Measurements from ENCODE around the gene ZCCHC8.

The ZCCHC8 gene

GRCh38 chr12:122500685-122501488 is at the start of gene ZCCHC8:
TSS of gene ZCCHC8 (minus strand) at chr12:122500932. CDS start at chr12:122500840, 92 bp downstream.
- TF ChIP-seq POLR2A (IDR thresholded peaks at IDR 0.05; ENCODE audit: low read length), result peak; percentile 97
- no peak for TF ChIP-seq GATA1 (IDR thresholded peaks at IDR 0.05; ENCODE audit: low read depth, low read length)
- peak; percentile 97 to 98 for DNase-seq

- no peak for DNase-seq
- TF ChIP-seq GATA1 (IDR thresholded peaks at IDR 0.05; ENCODE audit: low read depth, low read length), result no peak
Observed at GRCh38 chr12:122547330-122547729, 46.6 kb upstream of the ZCCHC8 start.

- no peak for DNase-seq
- no peak for TF ChIP-seq POLR2A (IDR thresholded peaks at IDR 0.05; ENCODE audit: low read length)
- no peak for TF ChIP-seq GATA1 (IDR thresholded peaks at IDR 0.05; ENCODE audit: low read depth, low read length)
Observed at GRCh38 chr12:122545855-122546254, 45.1 kb upstream of the ZCCHC8 start.

- DNase-seq, result no peak
- no peak for TF ChIP-seq POLR2A (IDR thresholded peaks at IDR 0.05; ENCODE audit: low read length)
Observed at GRCh38 chr12:122544537-122544936, 43.8 kb upstream of the ZCCHC8 start.

GRCh38 chr12:122538496-122538895 is 37.8 kb upstream of the ZCCHC8 start:
- TF ChIP-seq POLR2A (IDR thresholded peaks at IDR 0.05; ENCODE audit: low read length) (no peak), GATA1 (IDR thresholded peaks at IDR 0.05; ENCODE audit: low read depth, low read length) (no peak)
- DNase-seq, result no peak

- TF ChIP-seq POLR2A (IDR thresholded peaks at IDR 0.05; ENCODE audit: low read length) (no peak), GATA1 (IDR thresholded peaks at IDR 0.05; ENCODE audit: low read depth, low read length) (no peak)
- no peak for DNase-seq
Observed at GRCh38 chr12:122537021-122537420, 36.3 kb upstream of the ZCCHC8 start.

- DNase-seq, result no peak
Observed at GRCh38 chr12:122533856-122534255, 33.1 kb upstream of the ZCCHC8 start.

GRCh38 chr12:122528992-122529391 is 28.3 kb upstream of the ZCCHC8 start:
- DNase-seq, result no peak
- TF ChIP-seq POLR2A (IDR thresholded peaks at IDR 0.05; ENCODE audit: low read length) (no peak), GATA1 (IDR thresholded peaks at IDR 0.05; ENCODE audit: low read depth, low read length) (no peak)

More at GRCh38 chr12:122533856-122534255, 33.1 kb upstream of the ZCCHC8 start:
- TF ChIP-seq POLR2A (IDR thresholded peaks at IDR 0.05; ENCODE audit: low read length) (no peak), GATA1 (IDR thresholded peaks at IDR 0.05; ENCODE audit: low read depth, low read length) (no peak)

GRCh38 chr12:122528582-122528981 is 27.9 kb upstream of the ZCCHC8 start:
- no peak for TF ChIP-seq POLR2A (IDR thresholded peaks at IDR 0.05; ENCODE audit: low read length)
- no peak for TF ChIP-seq GATA1 (IDR thresholded peaks at IDR 0.05; ENCODE audit: low read depth, low read length)
- DNase-seq, result no peak

- peak; percentile 67 to 71 for DNase-seq
- TF ChIP-seq GATA1 (IDR thresholded peaks at IDR 0.05; ENCODE audit: low read depth, low read length) (no peak), POLR2A (IDR thresholded peaks at IDR 0.05; ENCODE audit: low read length) (no peak)
Observed at GRCh38 chr12:122527478-122527944, 26.8 kb upstream of the ZCCHC8 start.

- TF ChIP-seq GATA1 (IDR thresholded peaks at IDR 0.05; ENCODE audit: low read depth, low read length) (no peak), POLR2A (IDR thresholded peaks at IDR 0.05; ENCODE audit: low read length) (peak; percentile 100)
- DNase-seq, result peak; percentile 100
Observed at GRCh38 chr12:122526683-122527477, 26.1 kb upstream of the ZCCHC8 start, which contains the start of the genes KNTC1 and RSRC2. TSS of gene KNTC1 (plus strand) at chr12:122527249. CDS start at chr12:122530064, 2,815 bp downstream. TSS of gene RSRC2 (minus strand) at chr12:122526936. CDS start at chr12:122526853, 83 bp downstream.

- peak; percentile 24 to 49 for DNase-seq
- no peak for TF ChIP-seq GATA1 (IDR thresholded peaks at IDR 0.05; ENCODE audit: low read depth, low read length)
- TF ChIP-seq POLR2A (IDR thresholded peaks at IDR 0.05; ENCODE audit: low read length), result no peak
Observed at GRCh38 chr12:122523846-122524718, 23.4 kb upstream of the ZCCHC8 start.

- DNase-seq, result peak in 1 of 2 experiments; percentile 16
- TF ChIP-seq POLR2A (IDR thresholded peaks at IDR 0.05; ENCODE audit: low read length) (no peak), GATA1 (IDR thresholded peaks at IDR 0.05; ENCODE audit: low read depth, low read length) (no peak)
Observed at GRCh38 chr12:122523280-122523679, 22.5 kb upstream of the ZCCHC8 start.

All from erythroblast (primary cell).